SK-N-SH treated with all-trans-retinoic acid at 6 μM for 48 hours (cell line): Measurements from ENCODE around the gene GREM2.

Experiments used
- CSDC2 ChIP-seq: fragments of 250-450 bp; sonication (Bioruptor Pico); IDR thresholded peaks from 2 replicates; pipeline ENCODE4 v1.5.0; 2020; ENCODE audit warnings: mild to moderate bottlenecking, moderate library complexity
- ESRRG ChIP-seq: fragments of 250-450 bp; sonication (Bioruptor Pico); IDR thresholded peaks from 2 replicates; pipeline ENCODE4 v1.6.1; 2021; ENCODE audit warnings: mild to moderate bottlenecking
- ISL1 ChIP-seq: fragments of 250-450 bp; sonication (Bioruptor Pico); IDR thresholded peaks from 2 replicates; pipeline ENCODE4 v2.1.2; 2022; ENCODE audit warnings: mild to moderate bottlenecking, moderate library complexity
- OSR1 ChIP-seq: fragments of 250-450 bp; sonication (Bioruptor Pico); IDR thresholded peaks from 2 replicates; pipeline ENCODE4 v1.8.0; 2022; ENCODE audit warnings: moderate library complexity, mild to moderate bottlenecking, inconsistent platforms
- ZC3H10 ChIP-seq: fragments of 250-450 bp; sonication (Bioruptor Pico); IDR thresholded peaks from 2 replicates; pipeline ENCODE4 v1.5.1; 2021; ENCODE audit warnings: mild to moderate bottlenecking, moderate library complexity
- ZFP3 ChIP-seq: fragments of 250-450 bp; sonication (Bioruptor Pico); IDR thresholded peaks from 2 replicates; pipeline ENCODE4 v1.5.0; 2020; ENCODE audit warnings: mild to moderate bottlenecking, moderate library complexity
- ZFP30 ChIP-seq: fragments of 450-650 bp; formaldehyde crosslinking; IDR thresholded peaks from 2 replicates; pipeline ENCODE4 v1.5.0; 2022; ENCODE audit warnings: mild to moderate bottlenecking, moderate library complexity
- ZNF565 ChIP-seq: fragments of 450-650 bp; formaldehyde crosslinking; conservative IDR thresholded peaks from 2 replicates; pipeline ENCODE4 v1.5.0; 2020; ENCODE audit warnings: low read depth, mild to moderate bottlenecking, moderate library complexity
- ZNF70 ChIP-seq: fragments of 450-650 bp; formaldehyde crosslinking; IDR thresholded peaks from 2 replicates; pipeline ENCODE4 v1.5.0; 2020; ENCODE audit warnings: mild to moderate bottlenecking, moderate library complexity
- TF ChIP-seq, protein P1 (sequence below): fragments of 250-450 bp; sonication (Bioruptor Pico); IDR thresholded peaks from 2 replicates; pipeline ENCODE4 v1.8.0; 2020; ENCODE audit warnings: mild to moderate bottlenecking, moderate library complexity, borderline replicate concordance
- TF ChIP-seq, protein P2 (sequence below): fragments of 250-450 bp; sonication (Bioruptor Pico); IDR thresholded peaks from 2 replicates; pipeline ENCODE4 v1.5.0; 2020; ENCODE audit warnings: mild to moderate bottlenecking, moderate library complexity
- TF ChIP-seq, protein P3 (sequence below): fragments of 250-450 bp; sonication (Bioruptor Pico); IDR thresholded peaks from 2 replicates; pipeline ENCODE4 v1.5.1; 2020; ENCODE audit warnings: low read depth, mild to moderate bottlenecking, moderate library complexity

DNA sequence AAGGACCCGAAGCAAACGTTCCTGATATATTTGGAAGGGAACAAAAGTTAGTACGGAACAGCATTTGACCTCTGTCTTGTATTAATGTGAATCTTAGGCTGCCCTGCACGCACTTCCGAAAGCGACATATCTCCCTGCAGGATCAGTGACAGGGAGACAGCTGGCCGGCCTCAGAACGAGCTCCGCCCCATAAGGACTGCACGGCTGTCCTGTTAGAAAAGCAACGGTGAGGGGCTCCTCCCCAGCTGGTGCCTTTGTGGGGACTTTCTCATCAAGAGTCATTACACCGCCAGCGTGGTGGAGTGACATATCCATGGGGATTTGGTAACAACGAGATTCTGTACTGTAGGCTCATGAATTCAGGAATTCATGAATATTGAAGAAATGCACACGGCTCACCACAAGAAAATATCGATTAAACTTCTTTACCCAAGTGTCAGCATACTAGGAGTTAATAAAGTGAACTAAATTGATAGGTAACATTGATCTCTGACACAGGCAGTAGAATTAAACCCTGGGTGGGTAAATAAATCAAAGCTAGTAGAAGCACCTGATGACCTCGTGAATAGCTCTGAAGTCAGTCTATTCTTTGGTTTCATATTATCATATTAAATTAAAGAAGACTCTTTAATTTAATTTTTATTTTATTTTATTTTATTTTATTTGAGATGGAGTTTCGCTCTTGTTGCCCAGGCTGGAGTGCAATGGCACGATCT, 8.1 kb upstream of the GREM2 start:
- TF ChIP-seq ZFP30 (CRISPR knock-in tag) (no peak), ZFP3 (CRISPR knock-in tag) (no peak), OSR1 (CRISPR knock-in tag) (no peak), ZNF70 (CRISPR knock-in tag) (no peak), ZNF565 (CRISPR knock-in tag) (no peak), ISL1 (no peak), CSDC2 (CRISPR knock-in tag) (no peak), ZC3H10 (no peak), ESRRG (CRISPR knock-in tag) (no peak)
- TF ChIP-seq, protein P1, sequence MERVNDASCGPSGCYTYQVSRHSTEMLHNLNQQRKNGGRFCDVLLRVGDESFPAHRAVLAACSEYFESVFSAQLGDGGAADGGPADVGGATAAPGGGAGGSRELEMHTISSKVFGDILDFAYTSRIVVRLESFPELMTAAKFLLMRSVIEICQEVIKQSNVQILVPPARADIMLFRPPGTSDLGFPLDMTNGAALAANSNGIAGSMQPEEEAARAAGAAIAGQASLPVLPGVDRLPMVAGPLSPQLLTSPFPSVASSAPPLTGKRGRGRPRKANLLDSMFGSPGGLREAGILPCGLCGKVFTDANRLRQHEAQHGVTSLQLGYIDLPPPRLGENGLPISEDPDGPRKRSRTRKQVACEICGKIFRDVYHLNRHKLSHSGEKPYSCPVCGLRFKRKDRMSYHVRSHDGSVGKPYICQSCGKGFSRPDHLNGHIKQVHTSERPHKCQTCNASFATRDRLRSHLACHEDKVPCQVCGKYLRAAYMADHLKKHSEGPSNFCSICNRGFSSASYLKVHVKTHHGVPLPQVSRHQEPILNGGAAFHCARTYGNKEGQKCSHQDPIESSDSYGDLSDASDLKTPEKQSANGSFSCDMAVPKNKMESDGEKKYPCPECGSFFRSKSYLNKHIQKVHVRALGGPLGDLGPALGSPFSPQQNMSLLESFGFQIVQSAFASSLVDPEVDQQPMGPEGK (CRISPR knock-in tag) = no peak
- TF ChIP-seq, protein P2, sequence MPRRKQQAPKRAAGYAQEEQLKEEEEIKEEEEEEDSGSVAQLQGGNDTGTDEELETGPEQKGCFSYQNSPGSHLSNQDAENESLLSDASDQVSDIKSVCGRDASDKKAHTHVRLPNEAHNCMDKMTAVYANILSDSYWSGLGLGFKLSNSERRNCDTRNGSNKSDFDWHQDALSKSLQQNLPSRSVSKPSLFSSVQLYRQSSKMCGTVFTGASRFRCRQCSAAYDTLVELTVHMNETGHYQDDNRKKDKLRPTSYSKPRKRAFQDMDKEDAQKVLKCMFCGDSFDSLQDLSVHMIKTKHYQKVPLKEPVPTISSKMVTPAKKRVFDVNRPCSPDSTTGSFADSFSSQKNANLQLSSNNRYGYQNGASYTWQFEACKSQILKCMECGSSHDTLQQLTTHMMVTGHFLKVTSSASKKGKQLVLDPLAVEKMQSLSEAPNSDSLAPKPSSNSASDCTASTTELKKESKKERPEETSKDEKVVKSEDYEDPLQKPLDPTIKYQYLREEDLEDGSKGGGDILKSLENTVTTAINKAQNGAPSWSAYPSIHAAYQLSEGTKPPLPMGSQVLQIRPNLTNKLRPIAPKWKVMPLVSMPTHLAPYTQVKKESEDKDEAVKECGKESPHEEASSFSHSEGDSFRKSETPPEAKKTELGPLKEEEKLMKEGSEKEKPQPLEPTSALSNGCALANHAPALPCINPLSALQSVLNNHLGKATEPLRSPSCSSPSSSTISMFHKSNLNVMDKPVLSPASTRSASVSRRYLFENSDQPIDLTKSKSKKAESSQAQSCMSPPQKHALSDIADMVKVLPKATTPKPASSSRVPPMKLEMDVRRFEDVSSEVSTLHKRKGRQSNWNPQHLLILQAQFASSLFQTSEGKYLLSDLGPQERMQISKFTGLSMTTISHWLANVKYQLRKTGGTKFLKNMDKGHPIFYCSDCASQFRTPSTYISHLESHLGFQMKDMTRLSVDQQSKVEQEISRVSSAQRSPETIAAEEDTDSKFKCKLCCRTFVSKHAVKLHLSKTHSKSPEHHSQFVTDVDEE (CRISPR knock-in tag) = no peak
- TF ChIP-seq, protein P3, sequence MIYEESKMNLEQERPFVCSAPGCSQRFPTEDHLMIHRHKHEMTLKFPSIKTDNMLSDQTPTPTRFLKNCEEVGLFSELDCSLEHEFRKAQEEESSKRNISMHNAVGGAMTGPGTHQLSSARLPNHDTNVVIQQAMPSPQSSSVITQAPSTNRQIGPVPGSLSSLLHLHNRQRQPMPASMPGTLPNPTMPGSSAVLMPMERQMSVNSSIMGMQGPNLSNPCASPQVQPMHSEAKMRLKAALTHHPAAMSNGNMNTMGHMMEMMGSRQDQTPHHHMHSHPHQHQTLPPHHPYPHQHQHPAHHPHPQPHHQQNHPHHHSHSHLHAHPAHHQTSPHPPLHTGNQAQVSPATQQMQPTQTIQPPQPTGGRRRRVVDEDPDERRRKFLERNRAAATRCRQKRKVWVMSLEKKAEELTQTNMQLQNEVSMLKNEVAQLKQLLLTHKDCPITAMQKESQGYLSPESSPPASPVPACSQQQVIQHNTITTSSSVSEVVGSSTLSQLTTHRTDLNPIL (CRISPR knock-in tag) = no peak
